Thyroid gland (tissue), 4 donors: Measurements from ENCODE around the gene S100A9. TPM values are rescaled to one million over a fixed set of nuclear protein-coding genes. Genes with fewer than 3 reads are reported as not detected.

Source experiments
- DNase-seq, 2 donors: peaks; one replicate each; pipeline ENCODE4 v3.0.0-alpha.2; 2019
- H3K27ac ChIP-seq, 3 donors: fragments of 200-600 bp; sonication (generic); 1 replicate in 2 of 3; 2 replicates in 1 of 3; pipeline ENCODE4 v1.5.1; 2016 to 2019; ENCODE audit warnings: mild to moderate bottlenecking in 1 of 3, moderate library complexity in 1 of 3
- H3K27me3 ChIP-seq: fragments of 200-600 bp; sonication (generic); one replicate; pipeline ENCODE4 v1.5.1; 2019
- H3K36me3 ChIP-seq, 2 donors: fragments of 200-600 bp; sonication (generic); one replicate each; pipeline ENCODE4 v1.5.1; 2016 to 2019
- H3K4me1 ChIP-seq, 2 donors: fragments of 200-600 bp; sonication (generic); one replicate each; pipeline ENCODE4 v1.5.1; 2017 to 2019
- H3K4me3 ChIP-seq, 3 donors: fragments of 200-600 bp; sonication (generic); replicated peaks in 1 of 3; 1 replicate in 2 of 3; 2 replicates in 1 of 3; pipeline ENCODE4 v1.5.1; 2016; ENCODE audit warnings: mild to moderate bottlenecking in 1 of 3
- H3K9me3 ChIP-seq: fragments of 200-600 bp; sonication (generic); one replicate; pipeline ENCODE4 v1.5.1; 2017
- POLR2A ChIP-seq, 2 donors: fragments of 450-650 bp; IDR thresholded peaks; one replicate each; pipeline ENCODE4 v1.6.1; 2017; ENCODE audit warnings: antibody characterized with exemption in 2 of 2, mild to moderate bottlenecking in 2 of 2, moderate library complexity in 1 of 2
- WGBS, 2 donors: methylation state at CpG; one replicate each; pipeline ENCODE4 v1.1.5; 2017; 5-methylcytosine and 5-hydroxymethylcytosine counted together
- intact Hi-C: fragments of 100-400 bp; cut with DNase I; formaldehyde crosslinking; loops from one replicate; pipeline ENCODE4 v1.15.1; 2023
- total RNA-seq, 4 donors: library from RNA; depleted of rRNA; stranded (reverse); fragments of >200 nt; gene quantifications; one replicate each; pipeline ENCODE4 v1.2.3, GENCODE V29; 2016
- TF ChIP-seq, protein P1 (sequence below), 6 experiments: fragments of 200-600 bp in 3 of 6; fragments of 450-650 bp in 3 of 6; sonication (generic) in 3 of 6; IDR thresholded peaks; one replicate each; pipeline ENCODE4 v1.5.1; 2016 to 2019; ENCODE audit warnings: antibody characterized with exemption in 6 of 6, mild to moderate bottlenecking in 2 of 6, inconsistent platforms in 1 of 6, moderate library complexity in 1 of 6

S100A9 gene
- total RNA-seq, 4 donors from 2014 or later: 36.2 to 285 (median 66.0) TPM

DNA sequence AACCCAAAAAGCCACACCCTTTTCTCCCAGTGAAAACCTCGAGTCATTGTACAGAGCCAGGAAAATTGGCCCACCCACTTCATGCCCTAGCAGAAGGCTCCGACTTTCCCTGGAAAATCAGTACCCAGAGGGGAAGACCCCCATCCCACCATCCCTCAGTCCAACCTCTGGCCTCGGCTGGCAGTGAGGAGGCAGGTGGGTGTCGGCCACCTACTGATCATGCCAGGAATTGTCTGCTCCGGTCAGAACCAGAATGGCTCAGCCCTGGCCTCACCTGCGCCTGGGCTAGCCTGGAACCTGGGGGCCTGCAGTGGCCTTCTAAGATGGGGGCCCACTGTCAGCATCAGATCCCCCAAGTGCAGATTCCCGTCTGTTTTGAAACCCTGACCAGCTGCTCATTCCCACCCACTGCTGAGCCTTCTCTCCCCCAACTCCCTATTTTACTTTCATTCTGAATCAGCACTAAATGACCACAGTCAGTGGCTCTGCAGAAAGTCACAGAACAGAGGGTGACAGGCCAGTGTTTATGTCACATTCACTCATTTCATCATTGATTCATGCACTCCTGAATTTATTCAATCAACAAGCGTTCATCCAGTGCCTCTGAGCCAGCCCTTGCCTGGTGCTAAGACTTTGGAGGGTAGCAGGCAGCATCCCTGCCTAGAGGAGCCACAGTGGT, 3.0 kb upstream of the S100A9 start:
- no peaks in the 10 kb centered on the region for H3K4me1 ChIP-seq
- intact Hi-C loops: loop anchor here (5.0 kb wide), 1 partner anchor 143 kb away; no protein-coding TSS in a partner anchor
- H3K9me3 ChIP-seq: no peaks in the 10 kb centered on the region
- no peak overlapping the region for H3K27ac ChIP-seq
- no peaks in the 10 kb centered on the region for H3K27me3 ChIP-seq
- WGBS, 2 donors: 73 to 89% methylated on average over 4 to 8 of the region's 8 CpGs
- no peaks in the 10 kb centered on the region for H3K36me3 ChIP-seq
- DNase-seq: no peak
- TF ChIP-seq, protein P1, sequence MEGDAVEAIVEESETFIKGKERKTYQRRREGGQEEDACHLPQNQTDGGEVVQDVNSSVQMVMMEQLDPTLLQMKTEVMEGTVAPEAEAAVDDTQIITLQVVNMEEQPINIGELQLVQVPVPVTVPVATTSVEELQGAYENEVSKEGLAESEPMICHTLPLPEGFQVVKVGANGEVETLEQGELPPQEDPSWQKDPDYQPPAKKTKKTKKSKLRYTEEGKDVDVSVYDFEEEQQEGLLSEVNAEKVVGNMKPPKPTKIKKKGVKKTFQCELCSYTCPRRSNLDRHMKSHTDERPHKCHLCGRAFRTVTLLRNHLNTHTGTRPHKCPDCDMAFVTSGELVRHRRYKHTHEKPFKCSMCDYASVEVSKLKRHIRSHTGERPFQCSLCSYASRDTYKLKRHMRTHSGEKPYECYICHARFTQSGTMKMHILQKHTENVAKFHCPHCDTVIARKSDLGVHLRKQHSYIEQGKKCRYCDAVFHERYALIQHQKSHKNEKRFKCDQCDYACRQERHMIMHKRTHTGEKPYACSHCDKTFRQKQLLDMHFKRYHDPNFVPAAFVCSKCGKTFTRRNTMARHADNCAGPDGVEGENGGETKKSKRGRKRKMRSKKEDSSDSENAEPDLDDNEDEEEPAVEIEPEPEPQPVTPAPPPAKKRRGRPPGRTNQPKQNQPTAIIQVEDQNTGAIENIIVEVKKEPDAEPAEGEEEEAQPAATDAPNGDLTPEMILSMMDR (IDR thresholded peaks at IDR 0.05): no peak
- TF ChIP-seq POLR2A (IDR thresholded peaks at IDR 0.05): no peak
- no peak overlapping the region for H3K4me3 ChIP-seq

DNA sequence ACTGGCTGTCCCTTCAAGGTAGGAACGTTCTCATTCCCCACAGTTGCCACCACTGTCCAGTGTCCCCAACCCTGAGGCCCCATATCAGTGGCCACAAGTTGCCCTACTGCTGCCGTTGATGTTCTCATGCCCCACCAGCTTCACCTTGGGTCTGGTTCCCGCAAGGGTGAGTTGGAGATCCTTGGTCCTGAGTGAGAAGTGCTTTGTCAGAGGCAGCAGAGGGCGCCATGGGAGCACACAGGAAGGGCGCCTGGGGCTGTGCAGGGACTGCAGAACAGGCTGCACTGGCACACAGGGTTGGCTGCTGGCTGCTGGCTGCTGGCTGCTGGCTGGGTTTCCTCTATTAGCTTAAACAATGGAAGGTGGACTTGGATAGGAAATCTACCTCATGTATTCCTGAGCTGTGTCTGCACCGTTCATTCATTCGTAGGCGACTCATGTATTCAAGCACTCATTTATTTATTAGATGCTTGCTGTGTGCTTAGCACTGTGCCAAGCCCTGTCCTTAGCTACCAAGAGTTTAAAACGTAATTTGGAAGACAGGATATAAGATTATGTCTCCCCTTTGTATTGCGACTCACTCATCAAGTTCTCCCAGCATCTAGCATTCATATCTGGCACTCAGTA, 2.1 kb upstream of the S100A9 start:
- no peaks in the 10 kb centered on the region for H3K36me3 ChIP-seq
- no peak overlapping the region for H3K27ac ChIP-seq
- TF ChIP-seq POLR2A (IDR thresholded peaks at IDR 0.05): no peak
- TF ChIP-seq, protein P1 (IDR thresholded peaks at IDR 0.05): peak in 1 of 6 experiments; percentile 8
- H3K27me3 ChIP-seq: no peaks in the 10 kb centered on the region
- WGBS, 2 donors: 54 to 58% methylated on average over 9 to 10 of the region's 10 CpGs
- peak; percentile 6 to 13 for DNase-seq
- intact Hi-C loops: no loop called here
- no peak overlapping the region for H3K4me3 ChIP-seq
- H3K9me3 ChIP-seq: no peaks in the 10 kb centered on the region
- no peaks in the 10 kb centered on the region for H3K4me1 ChIP-seq

DNA sequence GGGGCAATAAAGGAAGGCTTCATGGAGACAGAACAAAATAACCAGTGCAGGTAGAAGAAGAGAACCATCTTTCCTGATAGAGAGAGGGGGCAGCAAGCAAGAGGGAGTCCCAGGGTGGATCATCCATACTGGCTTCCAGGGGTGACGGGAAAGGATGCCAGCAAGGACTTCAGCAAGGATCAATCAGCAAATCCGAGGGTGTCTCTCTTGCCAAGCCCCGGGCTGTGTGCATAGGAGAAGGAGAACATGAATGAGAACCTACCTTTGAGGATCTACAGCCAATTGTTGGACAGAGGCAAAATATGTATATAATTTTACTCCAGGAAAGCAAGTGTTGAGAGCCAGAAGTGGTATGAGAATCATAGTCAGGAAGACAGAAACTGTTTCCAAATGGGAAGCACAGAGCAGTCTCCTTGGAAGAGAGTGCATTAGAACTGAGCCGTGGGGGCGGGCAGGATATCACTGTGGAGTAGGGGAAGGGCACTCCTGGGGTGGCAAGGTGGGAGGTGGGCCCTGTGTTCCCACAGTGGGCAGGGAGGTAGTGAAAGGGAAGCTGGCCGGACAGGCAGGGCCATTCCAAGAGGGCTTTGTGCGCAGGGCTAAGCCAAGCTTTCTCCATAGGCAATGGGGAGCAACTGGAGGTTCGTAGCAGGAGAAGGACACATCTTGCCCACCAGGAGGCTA, 1.1 kb upstream of the S100A9 start:
- Histone ChIP-seq H3K27me3 (no peaks in the 10 kb centered on the region), H3K4me1 (no peaks in the 10 kb centered on the region), H3K36me3 (no peaks in the 10 kb centered on the region), H3K27ac (no peak overlapping the region), H3K9me3 (no peaks in the 10 kb centered on the region), H3K4me3 (no peak overlapping the region)
- intact Hi-C loops: no loop called here
- DNase-seq: no peak
- TF ChIP-seq, protein P1 (IDR thresholded peaks at IDR 0.05): no peak
- no peak for TF ChIP-seq POLR2A (IDR thresholded peaks at IDR 0.05)
- 83 to 89% methylated on average over 8 of the region's 8 CpGs for WGBS, 2 donors

DNA sequence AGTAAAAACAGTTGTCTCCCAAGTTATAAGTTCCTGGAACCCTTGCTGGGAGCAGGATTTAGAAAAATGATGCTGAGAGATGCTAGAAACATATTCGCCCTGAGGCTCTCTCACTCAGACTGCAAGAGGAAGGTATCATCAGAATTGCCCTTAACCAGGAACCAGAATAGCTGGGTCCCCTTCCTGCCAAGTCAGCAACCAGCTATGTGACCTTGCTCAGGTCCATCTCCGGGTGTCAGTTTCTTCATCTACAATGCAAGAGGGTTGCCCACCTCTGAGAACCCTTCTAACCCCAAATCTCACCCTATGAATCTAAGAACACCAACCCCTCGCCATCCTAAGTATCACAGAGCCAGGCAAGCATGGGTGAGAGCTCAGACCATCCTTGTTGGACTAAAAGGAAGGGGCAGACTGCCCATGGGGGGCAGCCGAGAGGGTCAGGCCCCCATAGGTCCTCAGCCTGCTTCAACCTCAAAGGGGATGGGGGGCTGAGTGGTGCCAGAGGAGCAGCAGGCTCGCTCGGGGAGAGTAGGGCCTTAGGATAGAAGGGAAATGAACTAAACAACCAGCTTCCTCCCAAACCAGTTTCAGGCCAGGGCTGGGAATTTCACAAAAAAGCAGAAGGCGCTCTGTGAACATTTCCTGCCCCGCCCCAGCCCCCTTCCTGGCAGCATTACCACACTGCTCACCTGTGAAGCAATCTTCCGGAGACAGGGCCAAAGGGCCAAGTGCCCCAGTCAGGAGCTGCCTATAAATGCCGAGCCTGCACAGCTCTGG, 390 bp upstream of the S100A9 start:
- peak; percentile 15 to 23 for DNase-seq
- Histone ChIP-seq H3K4me3 (no peak overlapping the region), H3K9me3 (no peaks in the 10 kb centered on the region), H3K27ac (no peak overlapping the region), H3K27me3 (no peaks in the 10 kb centered on the region), H3K4me1 (no peaks in the 10 kb centered on the region), H3K36me3 (no peaks in the 10 kb centered on the region)
- TF ChIP-seq, protein P1 (IDR thresholded peaks at IDR 0.05): no peak
- TF ChIP-seq POLR2A (IDR thresholded peaks at IDR 0.05): no peak
- 58 to 73% methylated on average over 10 of the region's 10 CpGs for WGBS, 2 donors
- intact Hi-C loops: no loop called here
